ENCODE data around the gene FGF18.
"Not testable (repeated sequence)": the region's sequence is repeated elsewhere in the genome, so short reads cannot be mapped to it uniquely, and the experiment has no call there.

FGF18 gene, protein sequence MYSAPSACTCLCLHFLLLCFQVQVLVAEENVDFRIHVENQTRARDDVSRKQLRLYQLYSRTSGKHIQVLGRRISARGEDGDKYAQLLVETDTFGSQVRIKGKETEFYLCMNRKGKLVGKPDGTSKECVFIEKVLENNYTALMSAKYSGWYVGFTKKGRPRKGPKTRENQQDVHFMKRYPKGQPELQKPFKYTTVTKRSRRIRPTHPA

DNA sequence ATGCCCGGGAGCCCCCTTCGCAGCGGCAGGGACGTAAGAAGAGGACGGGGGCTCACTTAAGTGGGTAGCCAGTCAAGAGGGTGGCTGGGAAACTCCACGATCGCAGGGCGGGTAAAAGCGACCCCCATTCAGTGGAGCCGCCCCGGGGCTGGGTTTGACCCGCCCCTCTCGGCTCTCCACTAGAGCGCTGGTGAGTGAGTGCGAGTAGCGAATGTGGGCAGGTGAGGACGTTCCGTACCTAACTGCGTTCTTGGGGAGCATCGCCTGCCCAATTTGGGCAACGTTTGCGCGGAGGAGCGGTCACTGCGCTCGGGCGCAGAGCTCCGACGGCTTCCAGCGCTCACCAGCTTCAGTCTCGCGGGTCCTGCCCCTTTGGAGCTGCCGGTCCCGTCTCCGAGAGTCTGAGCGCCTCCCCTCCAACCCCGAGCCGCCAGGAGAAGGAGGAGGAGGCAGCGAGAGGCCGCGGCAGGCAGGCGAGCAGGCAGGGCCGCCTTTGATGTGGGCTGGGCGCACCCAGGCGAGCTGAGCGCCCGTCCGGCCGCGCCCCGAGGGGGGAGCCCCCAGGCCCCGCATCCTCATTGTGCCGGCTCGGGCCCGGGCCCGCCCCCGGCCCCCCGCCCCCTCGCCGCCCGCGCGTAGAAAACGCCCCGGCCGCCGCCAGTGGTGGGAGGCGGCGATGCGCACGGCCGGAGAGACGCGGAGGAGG, at the start of gene FGF18:
TSS of gene FGF18 (plus strand) at position 666 of the 706 bp plus-strand sequence. CDS start 553 bp downstream, outside the sequence.
- peak; percentile 13 for DNase-seq (ENCODE audit: low read depth)

DNA sequence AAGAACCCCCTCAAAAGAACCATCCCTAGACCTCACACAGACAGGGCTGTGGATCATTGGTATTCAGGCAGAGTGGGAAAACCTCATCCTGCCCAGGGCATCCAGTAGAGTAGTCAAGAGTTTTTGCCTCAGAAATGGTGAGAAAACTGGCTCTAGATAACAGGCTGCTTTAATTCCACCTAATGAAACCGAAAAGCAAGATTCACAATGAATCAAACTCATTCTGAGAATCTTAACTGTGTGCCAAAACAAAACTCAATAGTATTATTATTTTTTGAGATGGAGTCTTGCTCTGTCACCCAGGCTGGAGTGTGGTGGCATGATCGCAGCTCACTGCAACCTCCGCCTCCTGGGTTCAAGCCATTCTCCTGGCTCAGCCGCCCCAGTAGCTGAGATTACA, 49.5 kb upstream of the FGF18 start:
- no peak for DNase-seq (ENCODE audit: low read depth)

DNA sequence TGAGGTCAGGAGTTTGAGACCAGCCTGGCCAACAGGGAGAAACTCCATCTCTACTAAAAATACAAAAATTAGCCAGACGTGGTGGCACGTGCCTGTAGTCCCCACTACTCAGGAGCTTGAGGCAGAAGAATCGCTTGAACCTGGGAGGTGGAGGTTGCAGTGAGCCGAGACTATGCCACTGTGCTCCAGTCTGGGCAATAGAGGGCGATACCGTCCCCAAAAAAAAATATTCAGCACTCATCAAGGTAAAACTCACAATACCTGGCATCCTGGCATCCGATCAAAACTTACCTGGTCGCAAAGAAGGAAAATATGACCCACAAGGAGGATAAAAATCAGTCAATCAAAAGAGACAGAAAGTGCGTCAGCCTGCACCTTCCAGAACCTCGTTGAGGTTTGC, 48.6 kb upstream of the FGF18 start:
- not testable (repeated sequence) for DNase-seq (ENCODE audit: low read depth)

DNA sequence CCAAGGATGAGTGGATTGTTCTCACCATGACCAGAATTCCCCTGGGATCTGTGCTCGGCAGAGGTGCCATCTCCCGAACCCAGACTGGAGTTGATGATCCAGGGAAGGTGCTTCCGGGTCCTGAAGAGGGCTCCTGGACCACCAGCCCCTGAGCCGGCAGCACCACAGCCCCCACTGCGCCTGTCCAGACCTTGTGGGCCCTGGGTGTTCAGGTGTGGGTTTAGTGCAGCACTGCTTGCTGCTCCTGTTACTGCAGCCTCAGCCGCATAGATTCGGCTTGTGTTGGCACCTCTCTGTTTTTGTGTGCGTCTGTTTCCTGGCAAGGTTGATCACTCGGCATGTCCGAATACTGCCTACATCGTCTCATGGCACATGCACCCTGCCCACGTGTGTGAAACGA, 48.1 kb upstream of the FGF18 start:
- DNase-seq (ENCODE audit: low read depth): no peak

DNA sequence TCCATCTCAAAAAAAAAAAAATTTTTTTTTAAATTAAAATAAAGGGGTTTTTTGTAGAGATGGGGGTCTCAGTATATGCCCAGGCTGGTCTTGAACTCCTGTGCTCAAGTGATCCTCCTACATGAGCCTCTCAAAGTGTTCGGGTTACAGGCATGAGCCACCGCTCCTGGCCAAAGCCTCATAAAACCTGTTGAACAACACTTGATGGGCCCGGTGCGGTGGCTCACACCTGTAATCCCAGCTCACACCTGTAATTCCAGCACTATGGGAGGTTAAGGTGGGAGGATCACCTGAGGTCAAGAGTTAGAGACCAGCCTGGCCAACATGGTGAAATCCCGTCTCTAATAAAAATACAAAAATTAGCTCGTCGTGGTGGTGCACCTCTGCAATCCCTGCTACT, 39.5 kb upstream of the FGF18 start:
- no peak for DNase-seq (ENCODE audit: low read depth)

DNA sequence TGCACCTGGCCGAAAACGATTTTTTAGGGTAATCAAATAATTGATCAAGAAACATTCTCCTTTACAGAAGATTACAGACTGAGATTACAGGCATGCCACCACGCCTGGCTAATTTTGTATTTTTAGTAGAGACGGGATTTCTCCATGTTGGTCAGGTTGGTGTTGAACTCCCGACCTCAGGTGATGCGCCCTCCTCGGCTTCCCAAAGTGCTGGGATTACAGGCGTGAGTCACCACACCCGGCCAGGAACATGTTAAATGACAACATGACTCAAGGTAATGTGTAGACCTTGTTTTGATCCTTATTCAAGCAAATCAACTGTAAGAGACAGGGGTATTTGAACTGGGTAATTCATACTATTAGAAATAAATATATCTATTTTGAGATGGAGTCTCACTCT, 35.0 kb upstream of the FGF18 start:
- not testable (repeated sequence) for DNase-seq (ENCODE audit: low read depth)

DNA sequence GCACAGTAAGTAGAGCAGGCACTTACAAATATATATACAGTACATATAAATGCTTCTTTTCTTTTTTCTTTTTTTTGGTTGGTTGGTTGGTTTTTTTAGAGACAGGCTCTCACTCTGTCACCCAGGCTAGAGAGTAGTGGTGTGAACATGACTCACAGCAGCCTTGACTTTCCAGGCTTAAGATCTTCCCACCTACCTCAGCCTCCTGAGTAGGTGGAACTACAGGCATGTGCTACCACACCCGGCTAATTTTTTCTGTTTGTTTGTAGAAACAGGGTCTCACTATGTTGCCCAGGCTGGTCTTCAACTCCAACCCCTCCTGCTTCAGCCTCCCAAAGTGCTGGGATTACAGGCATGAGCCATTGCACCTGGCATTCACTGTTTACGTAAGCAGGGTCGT, 34.4 kb upstream of the FGF18 start:
- DNase-seq (ENCODE audit: low read depth): not testable (repeated sequence)

DNA sequence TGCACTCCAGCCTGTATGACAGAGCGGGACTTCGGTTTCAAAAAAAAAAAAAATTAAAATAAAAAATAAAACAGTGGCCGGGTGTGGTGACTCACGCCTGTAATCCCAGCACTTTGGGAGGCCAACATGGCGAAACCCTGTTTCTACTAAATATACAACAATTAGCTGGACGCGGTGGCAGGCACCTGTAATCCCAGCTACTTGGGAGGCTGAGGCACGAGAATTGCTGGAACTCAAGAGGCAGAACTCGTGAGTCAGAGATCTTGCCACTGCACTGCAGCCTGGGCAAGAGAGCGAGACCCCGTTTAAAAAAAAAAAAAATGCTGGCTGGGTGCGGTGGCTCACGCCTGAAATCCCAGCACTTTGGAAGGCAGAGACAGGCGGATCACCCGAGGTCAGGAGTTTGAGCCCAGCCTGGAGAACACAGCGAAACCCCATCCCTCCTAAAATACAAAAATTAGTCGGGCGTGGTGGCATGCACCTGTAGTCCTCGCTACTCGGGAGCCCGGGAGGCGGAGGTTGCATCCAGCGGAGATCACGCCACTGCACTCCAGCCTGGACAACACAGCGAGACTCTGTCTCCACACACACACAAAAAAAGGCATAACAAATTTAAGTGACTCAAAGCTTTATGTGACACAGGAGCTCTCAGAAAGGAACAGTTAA, 33.3 kb upstream of the FGF18 start:
- DNase-seq (ENCODE audit: low read depth): no peak

DNA sequence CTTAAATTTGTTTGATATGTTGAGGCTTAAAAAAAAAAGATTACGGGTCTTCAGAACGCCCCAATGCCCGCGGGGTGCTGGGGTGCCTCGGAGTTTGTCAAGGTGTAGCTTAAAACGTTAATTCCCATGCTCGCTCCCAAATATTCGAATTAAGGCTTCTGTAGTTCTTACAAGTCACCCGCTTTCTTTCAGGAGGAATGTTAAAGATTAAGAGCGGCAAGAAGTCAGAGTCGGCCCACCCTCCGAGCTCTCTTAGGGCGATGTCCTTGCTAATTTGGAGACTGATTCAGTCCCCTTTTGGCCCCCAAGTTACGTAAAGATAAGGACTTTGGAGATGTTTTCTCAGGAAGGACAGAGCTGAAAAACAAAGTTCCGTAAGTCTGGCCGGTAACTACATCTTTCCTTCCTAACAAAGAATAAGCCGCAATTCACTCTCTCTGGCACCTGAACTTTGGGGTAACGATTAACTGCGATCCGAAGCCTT, 32.5 kb upstream of the FGF18 start:
- DNase-seq (ENCODE audit: low read depth): no peak

DNA sequence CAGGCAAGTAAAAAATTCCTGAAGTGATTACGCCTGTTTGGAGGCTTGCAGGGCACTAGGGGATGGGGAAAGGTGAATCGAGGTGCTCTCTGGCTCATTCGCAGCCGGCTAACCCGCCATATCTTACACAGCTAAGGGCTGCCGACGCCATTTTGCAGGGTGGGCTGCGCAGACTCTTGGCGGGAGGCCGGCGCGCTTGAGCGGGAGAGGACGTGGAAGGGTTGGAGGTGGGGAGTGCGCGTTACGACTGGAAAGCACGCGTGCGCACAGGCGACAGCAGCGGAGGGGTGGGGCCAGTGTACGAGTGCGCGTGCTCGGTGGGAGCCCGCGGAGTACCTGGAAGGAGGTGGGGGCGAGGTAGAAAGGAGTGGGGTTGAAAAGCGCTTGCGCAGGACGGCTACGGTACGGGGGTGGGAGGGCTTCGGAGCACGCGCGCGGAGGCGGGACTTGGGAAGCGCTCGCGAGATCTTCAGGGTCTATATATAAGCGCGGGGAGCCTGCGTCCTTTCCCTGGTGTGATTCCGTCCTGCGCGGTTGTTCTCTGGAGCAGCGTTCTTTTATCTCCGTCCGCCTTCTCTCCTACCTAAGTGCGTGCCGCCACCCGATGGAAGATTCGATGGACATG, 32.0 kb upstream of the FGF18 start, which contains the start of gene NPM1:
TSS of gene NPM1 (plus strand) at position 505 of the 625 bp plus-strand sequence. CDS start at position 605, 100 bp downstream.
- peak; percentile 95 for DNase-seq (ENCODE audit: low read depth)

DNA sequence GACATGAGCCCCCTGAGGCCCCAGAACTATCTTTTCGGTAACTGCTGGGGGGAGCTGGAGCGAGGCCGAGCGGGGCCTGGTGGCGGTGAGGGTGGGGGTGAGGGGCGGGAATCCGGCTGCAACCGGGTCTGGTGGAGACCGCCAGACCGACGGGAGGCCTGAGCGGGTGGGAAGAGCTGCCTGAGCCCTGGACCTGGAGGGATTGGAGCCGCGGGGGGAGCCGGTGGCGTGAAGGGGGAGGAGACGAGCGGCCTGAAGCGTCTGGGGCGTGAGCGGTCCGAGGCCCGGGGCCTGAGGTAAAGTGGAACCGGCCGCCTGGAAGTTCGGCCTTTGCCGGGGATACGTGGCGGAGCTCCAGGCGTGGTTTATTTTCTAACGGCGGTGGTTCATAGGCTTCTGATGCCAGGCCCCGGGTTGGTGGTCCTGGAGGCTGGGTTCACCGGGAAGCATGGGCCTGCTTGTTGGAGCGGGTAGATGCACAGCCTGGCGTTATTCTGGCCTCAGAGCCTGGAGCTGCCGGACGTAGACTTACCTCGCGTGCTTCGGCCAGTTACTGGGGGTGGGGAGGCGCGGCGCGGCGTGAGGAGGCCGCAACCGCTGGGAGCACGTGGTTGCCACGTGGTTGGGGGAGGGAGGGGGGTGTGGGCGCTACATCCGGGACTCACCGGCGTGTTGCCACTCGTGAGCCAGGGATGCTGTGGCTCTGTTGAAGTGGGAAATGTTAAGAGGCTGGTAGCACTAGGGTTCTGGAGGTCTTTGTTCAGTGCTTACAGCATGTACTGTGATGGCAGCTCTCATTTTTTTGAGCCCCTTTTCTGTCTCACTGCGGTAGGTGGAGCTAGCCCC, 31.3 kb upstream of the FGF18 start:
- DNase-seq (ENCODE audit: low read depth): peak; percentile 82

DNA sequence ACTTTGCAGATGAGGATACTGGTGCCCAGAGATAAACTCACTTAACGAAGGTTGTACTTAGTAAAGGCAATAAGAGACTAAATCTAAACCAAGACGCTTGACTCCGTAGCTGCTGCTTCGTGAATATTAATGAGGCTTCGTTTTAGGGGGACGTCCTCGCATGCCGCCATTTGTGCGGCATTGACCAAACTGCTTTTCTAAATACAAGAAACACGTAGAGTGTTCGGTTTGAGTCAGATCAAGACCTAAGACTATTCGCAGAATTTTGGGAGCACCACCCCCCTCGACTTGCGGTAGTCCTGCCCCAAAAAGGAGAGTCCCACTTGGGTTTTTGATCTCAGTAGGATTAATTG, 30.7 kb upstream of the FGF18 start:
- DNase-seq (ENCODE audit: low read depth): no peak

DNA sequence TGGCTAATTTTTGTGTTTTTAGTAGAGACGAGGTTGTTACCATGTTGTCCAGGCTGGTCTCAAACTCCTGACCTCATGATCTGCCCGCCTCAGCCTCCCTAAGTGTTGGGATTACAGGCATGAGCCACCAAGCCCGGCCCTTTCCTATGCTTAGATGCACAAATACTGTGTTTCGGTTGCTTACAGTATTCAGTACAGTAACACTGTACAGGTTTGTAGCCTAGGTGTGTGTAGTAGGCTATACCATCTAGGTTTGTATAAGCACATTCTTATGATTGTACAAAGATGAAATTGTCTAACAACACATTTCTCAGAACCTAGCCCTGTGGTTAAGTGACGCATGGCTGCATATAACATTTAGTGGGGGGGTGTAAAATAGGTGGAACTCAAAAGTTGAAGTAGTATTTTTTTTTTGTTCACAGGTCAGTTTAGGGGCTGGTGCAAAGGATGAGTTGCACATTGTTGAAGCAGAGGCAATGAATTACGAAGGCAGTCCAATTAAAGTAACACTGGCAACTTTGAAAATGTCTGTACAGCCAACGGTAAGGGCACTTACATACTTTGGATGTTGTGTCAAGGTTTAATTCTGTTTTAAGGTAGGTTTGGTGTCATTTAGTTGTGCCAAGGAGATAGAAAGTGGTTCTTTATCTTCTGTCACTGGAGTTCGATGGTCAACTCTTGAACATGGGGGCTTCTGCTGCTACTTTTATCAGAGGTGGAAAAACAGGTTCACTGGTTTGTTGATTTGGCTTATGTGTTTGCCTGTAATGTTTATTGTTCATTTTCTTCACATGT, 28.4 kb upstream of the FGF18 start:
- DNase-seq (ENCODE audit: low read depth): no peak

DNA sequence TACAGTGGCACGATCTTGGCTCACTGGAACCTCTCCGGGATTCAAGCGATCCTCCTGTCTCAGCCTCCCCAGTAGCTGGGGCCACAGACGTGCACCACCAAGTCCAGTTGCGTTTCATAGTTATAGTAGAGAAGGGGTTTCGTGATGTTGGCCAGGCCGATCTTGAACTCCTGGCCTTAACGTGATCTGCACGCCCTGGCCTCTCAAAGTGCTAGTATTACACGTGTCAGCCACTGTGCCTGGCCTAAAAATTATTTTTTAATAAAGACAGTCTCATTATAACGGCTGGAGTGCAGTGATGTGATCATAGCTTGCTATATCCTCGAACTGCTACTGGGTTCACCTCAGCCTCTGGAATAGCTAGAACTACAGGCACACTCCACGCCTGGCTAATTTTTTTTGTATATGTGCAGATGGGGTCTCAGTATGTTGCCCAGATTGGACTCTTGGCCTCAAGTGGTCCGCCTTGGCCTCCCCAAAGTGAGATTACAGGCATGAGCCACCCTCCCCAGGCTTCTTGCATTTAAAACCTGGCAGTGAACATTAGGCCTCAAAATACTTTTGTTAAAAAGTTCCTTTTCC, 27.4 kb upstream of the FGF18 start:
- DNase-seq (ENCODE audit: low read depth): no peak

DNA sequence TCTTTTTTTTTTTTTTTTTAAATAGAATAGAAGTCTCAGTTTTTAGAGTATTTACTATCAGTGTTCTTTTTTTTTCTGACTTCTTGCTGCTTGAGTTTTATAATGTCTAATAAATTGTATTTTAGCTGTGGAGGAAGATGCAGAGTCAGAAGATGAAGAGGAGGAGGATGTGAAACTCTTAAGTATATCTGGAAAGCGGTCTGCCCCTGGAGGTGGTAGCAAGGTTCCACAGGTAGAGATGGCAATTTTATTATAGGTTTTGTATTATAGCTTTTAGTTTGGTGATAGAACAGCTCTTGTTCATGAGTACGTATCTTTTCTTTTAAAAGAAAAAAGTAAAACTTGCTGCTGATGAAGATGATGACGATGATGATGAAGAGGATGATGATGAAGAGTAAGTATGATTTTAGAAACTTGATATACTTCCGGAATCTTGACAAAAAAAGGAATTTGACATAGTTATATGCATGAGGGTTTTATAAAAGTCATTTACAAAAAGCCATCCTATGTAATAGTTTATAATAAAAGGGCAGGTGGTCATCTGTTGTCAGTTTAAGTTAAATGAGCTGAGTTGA, 26.8 kb upstream of the FGF18 start:
- no peak for DNase-seq (ENCODE audit: low read depth)

DNA sequence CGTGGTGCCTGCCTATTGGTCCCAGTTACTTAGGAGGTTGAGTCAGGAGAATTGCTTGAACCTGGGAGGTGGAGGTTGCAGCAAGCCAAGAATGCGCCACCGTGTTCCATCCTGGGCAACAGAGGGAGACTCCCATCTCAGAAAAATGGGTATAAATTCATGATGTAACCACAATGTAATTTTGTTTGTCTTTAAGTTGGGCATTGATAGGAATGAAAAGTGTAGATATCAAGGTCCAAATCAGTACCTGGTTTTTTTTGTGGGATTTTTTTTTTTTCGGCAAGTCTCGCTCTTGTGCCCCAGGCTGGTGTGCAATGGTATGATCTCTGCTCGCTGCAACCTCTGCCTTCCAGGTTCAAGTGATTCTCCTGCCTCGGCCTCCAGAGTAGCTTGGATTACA, 24.4 kb upstream of the FGF18 start:
- no peak for DNase-seq (ENCODE audit: low read depth)

DNA sequence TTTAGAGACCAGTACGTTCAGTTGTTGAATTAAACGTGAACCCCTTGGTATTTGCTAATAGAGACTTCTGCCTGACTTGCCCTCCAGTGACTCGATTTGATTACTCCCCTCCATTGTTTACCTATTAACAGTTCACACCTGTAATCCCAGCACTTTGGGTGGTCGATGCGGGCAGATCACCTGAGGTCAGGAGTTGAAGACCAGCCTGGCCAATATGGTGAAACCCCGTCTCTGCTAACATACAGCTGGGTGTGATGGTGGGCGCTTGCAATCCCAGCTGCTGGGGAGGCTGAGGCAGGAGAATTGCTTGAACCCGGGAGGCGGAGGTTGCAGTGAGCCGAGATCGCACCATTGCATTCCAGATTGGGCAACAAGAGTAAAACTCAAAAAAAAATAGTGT, 22.9 kb upstream of the FGF18 start:
- DNase-seq (ENCODE audit: low read depth): not testable (repeated sequence)

DNA sequence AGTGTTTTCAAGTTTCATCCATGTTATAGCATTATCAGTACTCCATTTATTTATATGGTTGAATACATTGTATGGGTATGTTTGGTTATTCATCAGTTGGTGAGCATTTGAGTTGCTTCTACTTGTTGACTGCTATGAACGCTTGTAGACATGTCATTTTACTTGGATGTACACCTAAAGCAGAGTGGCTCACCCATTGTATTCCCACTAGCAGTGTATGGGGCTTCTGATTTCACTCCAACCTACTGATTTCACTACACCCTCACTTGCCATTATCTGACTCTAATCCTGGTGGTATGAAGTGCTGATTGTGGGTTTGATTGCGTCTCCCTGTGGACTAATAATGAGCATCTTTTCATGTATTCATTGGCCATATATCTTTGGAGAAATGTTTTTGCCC, 22.3 kb upstream of the FGF18 start:
- DNase-seq (ENCODE audit: low read depth): no peak

DNA sequence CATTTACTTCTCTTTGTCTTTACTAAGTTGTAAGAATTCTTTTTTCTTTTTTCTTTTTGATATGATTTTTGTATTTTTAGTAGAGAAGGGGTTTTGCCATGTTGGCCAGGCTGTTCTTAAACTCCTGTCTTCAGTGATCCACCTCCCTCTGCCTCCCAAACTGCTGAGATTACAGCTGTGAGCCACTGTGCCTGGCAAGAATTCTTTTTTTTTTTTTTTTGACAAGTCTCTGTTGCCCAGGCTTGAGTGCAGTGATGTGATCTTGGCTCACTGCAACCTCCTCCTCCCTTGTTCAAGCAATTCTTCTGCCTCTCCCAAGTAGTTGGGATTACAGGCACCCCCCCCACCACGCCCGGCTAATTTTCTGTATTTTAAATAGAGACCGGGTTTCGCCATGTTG, 21.8 kb upstream of the FGF18 start:
- no peak for DNase-seq (ENCODE audit: low read depth)

DNA sequence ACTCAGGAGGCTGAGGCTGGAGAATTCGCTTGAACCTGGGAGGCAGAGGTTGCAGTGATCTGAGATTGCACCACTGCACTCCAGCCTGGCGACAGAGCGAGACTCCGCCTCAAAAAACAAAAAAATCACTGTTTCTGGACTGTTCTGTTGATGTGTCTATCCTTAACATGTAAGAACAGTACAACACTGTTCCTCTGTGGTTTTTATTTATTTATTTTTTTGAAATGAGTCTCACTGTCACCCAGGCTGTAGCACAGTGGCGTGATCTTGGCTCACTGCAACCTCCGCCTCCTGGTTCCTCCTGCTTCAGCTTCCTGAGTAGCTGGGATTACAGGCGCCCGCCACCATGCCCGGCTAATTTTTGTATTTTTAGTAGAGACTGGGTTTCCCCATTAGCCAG, 20.8 kb upstream of the FGF18 start:
- not testable (repeated sequence) for DNase-seq (ENCODE audit: low read depth)

Measured in stimulated activated CD8-positive, alpha-beta memory T cell treated with anti-CD3 and anti-CD28 coated beads, Interleukin-4, amount 100 ng/mL, for 24 hours (primary cell).